CD14-positive monocyte (primary cell): ENCODE results near the gene UBE3C. TPM values are rescaled to one million over a fixed set of nuclear protein-coding genes. Genes with fewer than 3 reads are reported as not detected.

Source experiments
- DNase-seq, 3 donors: peaks; one replicate each; pipeline ENCODE4 v3.0.0-alpha.2; 2011 to 2022
- H2AFZ ChIP-seq: 2 replicates; pipeline ENCODE4 v1.6.0; 2012; ENCODE audit warnings: mild to moderate bottlenecking, low read depth, low read length, inconsistent platforms; ENCODE audit not compliant: insufficient read depth, poor library complexity, severe bottlenecking
- H3K27ac ChIP-seq, 2 donors: 1 replicate in 1 of 2; 2 replicates in 1 of 2; pipeline ENCODE4 v1.5.1; 2012 to 2013; ENCODE audit warnings: low read length in 2 of 2, control low read depth in 1 of 2, inconsistent platforms in 1 of 2, low read depth in 1 of 2, mild to moderate bottlenecking in 1 of 2
- H3K27me3 ChIP-seq, 2 donors: one replicate each; pipeline versions ENCODE4 v1.6.0 to v1.6.1; 2011 to 2013; ENCODE audit warnings: low read length in 2 of 2; ENCODE audit not compliant: control insufficient read depth in 2 of 2, insufficient read depth in 2 of 2
- H3K36me3 ChIP-seq, 2 donors: replicated peaks in 1 of 2; 1 replicate in 1 of 2; 2 replicates in 1 of 2; pipeline versions ENCODE4 v1.5.1 to v1.6.1; 2012 to 2013; ENCODE audit warnings: low read length in 2 of 2, control low read depth in 1 of 2, inconsistent platforms in 1 of 2, mild to moderate bottlenecking in 1 of 2; ENCODE audit not compliant: insufficient read depth in 2 of 2, control insufficient read depth in 1 of 2
- H3K4me1 ChIP-seq, 2 donors: 1 replicate in 1 of 2; 2 replicates in 1 of 2; pipeline versions ENCODE4 v1.5.1 to v1.6.1; 2012 to 2013; ENCODE audit warnings: low read length in 2 of 2, control low read depth in 1 of 2, inconsistent platforms in 1 of 2, mild to moderate bottlenecking in 1 of 2, moderate library complexity in 1 of 2; ENCODE audit not compliant: insufficient read depth in 2 of 2, control insufficient read depth in 1 of 2
- H3K4me2 ChIP-seq: replicated peaks from 2 replicates; pipeline ENCODE3; 2012; ENCODE audit warnings: low read length, moderate library complexity, mild to moderate bottlenecking; ENCODE audit not compliant: poor library complexity, severe bottlenecking; ENCODE audit errors: extremely low read depth
- H3K4me3 ChIP-seq, 3 experiments: fragments of 200-600 bp in 1 of 3; sonication (generic) in 1 of 3; replicated peaks in 1 of 3; 1 replicate in 2 of 3; 2 replicates in 1 of 3; pipeline ENCODE4 v1.5.1; 2011 to 2013; ENCODE audit warnings: low read length in 3 of 3, mild to moderate bottlenecking in 3 of 3, control low read depth in 2 of 3, low read depth in 2 of 3, inconsistent platforms in 1 of 3, moderate library complexity in 1 of 3
- H3K79me2 ChIP-seq: 2 replicates; pipeline ENCODE4 v1.6.0; 2012; ENCODE audit warnings: mild to moderate bottlenecking, control low read depth, inconsistent platforms, low read length, moderate library complexity; ENCODE audit not compliant: insufficient read depth
- H3K9ac ChIP-seq: 2 replicates; pipeline ENCODE4 v1.6.0; 2017; ENCODE audit warnings: low read length, mild to moderate bottlenecking; ENCODE audit not compliant: insufficient read depth, poor library complexity, severe bottlenecking
- H3K9me3 ChIP-seq, 2 donors: replicated peaks in 1 of 2; 1 replicate in 1 of 2; 2 replicates in 1 of 2; pipeline versions ENCODE4 v1.5.1 to v1.6.1; 2012 to 2013; ENCODE audit warnings: low read length in 2 of 2, control low read depth in 1 of 2; ENCODE audit not compliant: control insufficient read depth in 1 of 2, insufficient read depth in 1 of 2
- H4K20me1 ChIP-seq: 2 replicates; pipeline ENCODE4 v1.6.0; 2012; ENCODE audit warnings: mild to moderate bottlenecking, low read length, control low read depth, moderate library complexity; ENCODE audit not compliant: insufficient read depth
- H3K27ac Mint-ChIP-seq, 7 donors: one replicate each; pipeline ENCODE4 v1.8.0; 2020; ENCODE audit warnings: mild to moderate bottlenecking in 7 of 7, mixed read lengths in 7 of 7, moderate library complexity in 6 of 7, inconsistent platforms in 2 of 7
- H3K27me3 Mint-ChIP-seq, 3 donors: one replicate each; pipeline ENCODE4 v1.8.0; 2021 to 2022; ENCODE audit warnings: low read depth in 3 of 3, mild to moderate bottlenecking in 3 of 3, mixed read lengths in 3 of 3, moderate library complexity in 3 of 3, inconsistent platforms in 1 of 3
- H3K36me3 Mint-ChIP-seq, 2 donors: one replicate each; pipeline ENCODE4 v1.8.0; 2020; ENCODE audit warnings: mixed read lengths in 2 of 2, inconsistent platforms in 1 of 2, mild to moderate bottlenecking in 1 of 2
- H3K4me1 Mint-ChIP-seq: one replicate; pipeline ENCODE4 v1.8.0; 2020; ENCODE audit warnings: mild to moderate bottlenecking, mixed read lengths
- H3K4me3 Mint-ChIP-seq, 2 donors: one replicate each; pipeline ENCODE4 v1.8.0; 2020; ENCODE audit warnings: mild to moderate bottlenecking in 2 of 2, mixed read lengths in 2 of 2, moderate library complexity in 1 of 2
- H3K9me3 Mint-ChIP-seq, 7 donors: one replicate each; pipeline ENCODE4 v1.8.0; 2020 to 2022; ENCODE audit warnings: mixed read lengths in 7 of 7, mild to moderate bottlenecking in 6 of 7, moderate library complexity in 6 of 7, inconsistent platforms in 2 of 7
- WGBS: methylation state at CpG from one replicate; pipeline ENCODE4 v1.1.5; 2013; ENCODE audit warnings: missing lambda C conversion rate; ENCODE audit not compliant: insufficient coverage; 5-methylcytosine and 5-hydroxymethylcytosine counted together
- intact Hi-C, 2 donors: fragments of 100-400 bp; cut with micrococcal nuclease; formaldehyde crosslinking; loops; one replicate each; pipeline versions ENCODE4 v1.15.0 to v1.15.1; 2023
- polyA plus RNA-seq, 3 donors: library from polyadenylated mRNA; depleted of rRNA in 1 of 3; unstranded in 2 of 3; stranded (reverse) in 1 of 3; fragments of 300-500 nt in 2 of 3; fragments of >200 nt in 1 of 3; fragmentation: Illumina TruSeq in 2 of 3; gene quantifications; 1 replicate in 2 of 3; 2 replicates in 1 of 3; pipeline ENCODE4 v1.2.3, GENCODE V29; 2012 to 2021
- TF ChIP-seq, protein P1 (sequence below): fragments of 200-600 bp; IDR thresholded peaks from one replicate; pipeline ENCODE4 v1.8.0; 2022; ENCODE audit warnings: antibody characterized with exemption, mild to moderate bottlenecking

The UBE3C gene
- polyA plus RNA-seq, 3 donors = 19.5 to 34.5 (median 24.3) TPM

DNA sequence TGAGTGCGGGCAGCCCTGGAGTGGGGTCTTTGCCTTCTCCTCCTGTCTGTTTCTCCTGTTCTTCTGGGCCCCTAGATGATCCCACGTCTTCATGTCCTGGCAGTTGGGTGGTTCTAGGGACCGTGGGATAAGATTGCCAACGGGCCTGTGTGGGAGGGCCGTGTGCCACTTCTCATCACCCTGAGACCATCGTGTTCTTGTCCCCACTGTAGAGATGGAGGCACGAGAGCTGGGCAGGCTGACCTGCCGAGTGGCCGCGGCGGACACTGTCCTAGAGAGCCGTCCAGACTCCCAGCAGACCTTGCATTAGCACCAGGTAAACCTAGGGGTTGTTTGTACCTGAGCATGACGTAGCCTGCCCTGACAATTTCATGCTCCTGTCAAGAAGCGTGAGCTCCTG is 18.5 kb upstream of the UBE3C start:
- Histone ChIP-seq H3K27ac (no peak overlapping the region), H3K4me2 (no peak overlapping the region), H4K20me1 (no peaks in the 10 kb centered on the region), H3K4me3 (no peak overlapping the region), H3K36me3 (no peaks in the 10 kb centered on the region), H3K27me3 (no peaks in the 10 kb centered on the region), H2AFZ (no peak overlapping the region), H3K4me1 (no peaks in the 10 kb centered on the region), H3K79me2 (no peaks in the 10 kb centered on the region), H3K9ac (no peak overlapping the region), H3K9me3 (peaks cover 0 to 15% of the 10 kb centered on the region in 2 donors)
- TF ChIP-seq, protein P1, sequence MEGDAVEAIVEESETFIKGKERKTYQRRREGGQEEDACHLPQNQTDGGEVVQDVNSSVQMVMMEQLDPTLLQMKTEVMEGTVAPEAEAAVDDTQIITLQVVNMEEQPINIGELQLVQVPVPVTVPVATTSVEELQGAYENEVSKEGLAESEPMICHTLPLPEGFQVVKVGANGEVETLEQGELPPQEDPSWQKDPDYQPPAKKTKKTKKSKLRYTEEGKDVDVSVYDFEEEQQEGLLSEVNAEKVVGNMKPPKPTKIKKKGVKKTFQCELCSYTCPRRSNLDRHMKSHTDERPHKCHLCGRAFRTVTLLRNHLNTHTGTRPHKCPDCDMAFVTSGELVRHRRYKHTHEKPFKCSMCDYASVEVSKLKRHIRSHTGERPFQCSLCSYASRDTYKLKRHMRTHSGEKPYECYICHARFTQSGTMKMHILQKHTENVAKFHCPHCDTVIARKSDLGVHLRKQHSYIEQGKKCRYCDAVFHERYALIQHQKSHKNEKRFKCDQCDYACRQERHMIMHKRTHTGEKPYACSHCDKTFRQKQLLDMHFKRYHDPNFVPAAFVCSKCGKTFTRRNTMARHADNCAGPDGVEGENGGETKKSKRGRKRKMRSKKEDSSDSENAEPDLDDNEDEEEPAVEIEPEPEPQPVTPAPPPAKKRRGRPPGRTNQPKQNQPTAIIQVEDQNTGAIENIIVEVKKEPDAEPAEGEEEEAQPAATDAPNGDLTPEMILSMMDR = no peak
- Mint-ChIP-seq H3K36me3 (no peaks in the 10 kb centered on the region), H3K27ac (peak overlapping the region in 2 of 7 donors; percentile 15 to 54), H3K9me3 (peaks cover 3 to 26% (median 16%) of the 10 kb centered on the region in 7 donors), H3K4me3 (no peak overlapping the region), H3K4me1 (no peaks in the 10 kb centered on the region), H3K27me3 (peaks cover 4 to 11% (median 9%) of the 10 kb centered on the region in 3 donors)
- 94% methylated on average over 12 of the region's 14 CpGs for WGBS
- DNase-seq = no peak
- intact Hi-C loops = no loop called here

DNA sequence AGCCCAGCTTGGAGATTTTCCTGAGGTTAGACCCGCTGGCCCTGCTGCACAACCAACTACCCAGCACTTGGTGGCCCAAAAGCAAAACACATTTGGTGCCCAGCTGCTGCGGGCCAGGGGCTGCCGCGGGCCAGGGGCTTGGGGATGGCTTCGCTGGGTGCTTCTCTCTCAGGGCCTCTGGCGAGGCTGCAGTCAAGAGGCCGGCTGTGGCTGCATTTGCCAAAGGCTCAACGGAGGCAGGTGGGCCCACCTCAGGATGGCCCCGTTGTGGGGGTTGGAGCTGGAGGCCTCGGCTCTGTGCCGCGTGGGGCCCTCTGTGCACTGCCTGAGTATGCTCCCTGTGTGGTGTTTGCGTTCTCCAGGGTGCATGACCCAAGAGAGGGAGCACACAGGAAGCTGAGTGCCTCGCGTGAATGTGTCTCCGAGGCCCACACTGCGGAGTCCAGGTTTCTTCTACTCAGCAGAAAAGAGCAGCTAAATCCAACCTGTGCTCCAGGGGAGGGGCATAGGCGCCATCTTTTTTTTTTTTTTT is 17.5 kb upstream of the UBE3C start:
- no peak overlapping the region for H3K27ac ChIP-seq
- TF ChIP-seq, protein P1 = no peak
- H3K4me2 ChIP-seq = no peak overlapping the region
- H3K9me3 Mint-ChIP-seq = peaks cover 3 to 26% (median 16%) of the 10 kb centered on the region in 7 donors
- no peak overlapping the region for H2AFZ ChIP-seq
- no peak overlapping the region for H3K27ac Mint-ChIP-seq
- H4K20me1 ChIP-seq = no peaks in the 10 kb centered on the region
- H3K4me3 Mint-ChIP-seq = no peak overlapping the region
- H3K36me3 ChIP-seq = no peaks in the 10 kb centered on the region
- peaks cover 4 to 7% (median 5%) of the 10 kb centered on the region in 3 donors for H3K27me3 Mint-ChIP-seq
- no peaks in the 10 kb centered on the region for H3K4me1 Mint-ChIP-seq
- H3K36me3 Mint-ChIP-seq = no peaks in the 10 kb centered on the region
- WGBS = 93% methylated on average over 11 of the region's 18 CpGs
- H3K9me3 ChIP-seq = peaks cover 0 to 15% of the 10 kb centered on the region in 2 donors
- no peak for DNase-seq
- H3K4me1 ChIP-seq = no peaks in the 10 kb centered on the region
- no peak overlapping the region for H3K4me3 ChIP-seq
- no peak overlapping the region for H3K9ac ChIP-seq
- H3K27me3 ChIP-seq = no peaks in the 10 kb centered on the region
- intact Hi-C loops = no loop called here
- no peaks in the 10 kb centered on the region for H3K79me2 ChIP-seq
